Sigmoid colon (tissue), 4 donors: ENCODE measurements around the gene PIM1.

ENCODE experiments used
- POLR2AphosphoS5 ChIP-seq, 4 donors: sonication (generic); formaldehyde crosslinking; IDR thresholded peaks; one replicate each; pipeline ENCODE4 v1.6.1; 2017; ENCODE audit warnings: antibody characterized with exemption in 4 of 4
- TF ChIP-seq, protein P1 (sequence below), 4 experiments: fragments of 450-650 bp in 3 of 4; fragments of 200-600 bp in 1 of 4; IDR thresholded peaks; one replicate each; pipeline ENCODE4 v1.5.1; 2016 to 2019; ENCODE audit warnings: antibody characterized with exemption in 4 of 4, mild to moderate bottlenecking in 3 of 4, moderate library complexity in 2 of 4

DNA sequence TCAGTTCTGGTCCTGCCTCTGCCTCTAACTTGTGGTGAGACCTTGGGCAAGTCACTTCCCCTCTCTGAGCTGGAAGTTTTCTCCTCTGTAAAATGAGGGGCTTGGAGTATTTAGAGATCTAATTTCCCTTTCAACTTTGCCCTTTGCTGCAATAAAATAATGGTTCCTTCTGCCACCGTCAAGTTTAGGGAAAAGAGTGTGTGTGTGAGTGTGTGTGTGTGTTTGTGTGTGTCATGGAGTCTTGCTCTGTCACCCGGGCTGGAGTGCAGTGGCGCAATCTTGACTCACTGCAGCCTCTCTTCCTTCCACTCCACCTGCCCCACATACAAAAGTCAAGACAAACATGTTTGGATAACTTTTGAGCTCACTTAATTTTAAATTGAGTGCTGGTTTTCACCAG is 39.2 kb upstream of the PIM1 start:
- TF ChIP-seq, protein P1, sequence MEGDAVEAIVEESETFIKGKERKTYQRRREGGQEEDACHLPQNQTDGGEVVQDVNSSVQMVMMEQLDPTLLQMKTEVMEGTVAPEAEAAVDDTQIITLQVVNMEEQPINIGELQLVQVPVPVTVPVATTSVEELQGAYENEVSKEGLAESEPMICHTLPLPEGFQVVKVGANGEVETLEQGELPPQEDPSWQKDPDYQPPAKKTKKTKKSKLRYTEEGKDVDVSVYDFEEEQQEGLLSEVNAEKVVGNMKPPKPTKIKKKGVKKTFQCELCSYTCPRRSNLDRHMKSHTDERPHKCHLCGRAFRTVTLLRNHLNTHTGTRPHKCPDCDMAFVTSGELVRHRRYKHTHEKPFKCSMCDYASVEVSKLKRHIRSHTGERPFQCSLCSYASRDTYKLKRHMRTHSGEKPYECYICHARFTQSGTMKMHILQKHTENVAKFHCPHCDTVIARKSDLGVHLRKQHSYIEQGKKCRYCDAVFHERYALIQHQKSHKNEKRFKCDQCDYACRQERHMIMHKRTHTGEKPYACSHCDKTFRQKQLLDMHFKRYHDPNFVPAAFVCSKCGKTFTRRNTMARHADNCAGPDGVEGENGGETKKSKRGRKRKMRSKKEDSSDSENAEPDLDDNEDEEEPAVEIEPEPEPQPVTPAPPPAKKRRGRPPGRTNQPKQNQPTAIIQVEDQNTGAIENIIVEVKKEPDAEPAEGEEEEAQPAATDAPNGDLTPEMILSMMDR (IDR thresholded peaks at IDR 0.05) = no peak
- TF ChIP-seq POLR2AphosphoS5 (IDR thresholded peaks at IDR 0.05) = peak in 1 of 4 donors; percentile 5
